ENCODE results near the gene RAC3.

DNA sequence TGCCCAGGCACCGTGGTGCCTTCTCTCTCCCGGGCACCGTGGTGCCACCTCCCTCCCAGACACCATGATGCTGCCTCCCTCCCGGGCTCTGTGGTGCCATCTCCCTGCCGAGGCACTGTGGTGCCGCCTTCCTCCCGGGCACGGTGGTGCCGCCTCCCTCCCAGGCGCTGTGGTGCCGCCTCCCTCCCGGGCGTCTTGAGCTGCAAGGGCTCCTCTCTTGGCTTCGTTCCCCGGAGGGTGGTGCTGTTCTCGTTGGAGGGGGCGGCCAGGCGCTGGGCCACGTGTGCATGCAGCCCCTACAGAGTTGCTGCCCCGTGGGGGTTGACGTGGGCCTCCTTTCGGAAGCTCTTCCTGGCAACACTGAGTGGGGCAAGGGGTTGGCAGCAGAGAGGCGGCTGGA is 17.0 kb upstream of the RAC3 start:
- TF ChIP-seq, protein P1, sequence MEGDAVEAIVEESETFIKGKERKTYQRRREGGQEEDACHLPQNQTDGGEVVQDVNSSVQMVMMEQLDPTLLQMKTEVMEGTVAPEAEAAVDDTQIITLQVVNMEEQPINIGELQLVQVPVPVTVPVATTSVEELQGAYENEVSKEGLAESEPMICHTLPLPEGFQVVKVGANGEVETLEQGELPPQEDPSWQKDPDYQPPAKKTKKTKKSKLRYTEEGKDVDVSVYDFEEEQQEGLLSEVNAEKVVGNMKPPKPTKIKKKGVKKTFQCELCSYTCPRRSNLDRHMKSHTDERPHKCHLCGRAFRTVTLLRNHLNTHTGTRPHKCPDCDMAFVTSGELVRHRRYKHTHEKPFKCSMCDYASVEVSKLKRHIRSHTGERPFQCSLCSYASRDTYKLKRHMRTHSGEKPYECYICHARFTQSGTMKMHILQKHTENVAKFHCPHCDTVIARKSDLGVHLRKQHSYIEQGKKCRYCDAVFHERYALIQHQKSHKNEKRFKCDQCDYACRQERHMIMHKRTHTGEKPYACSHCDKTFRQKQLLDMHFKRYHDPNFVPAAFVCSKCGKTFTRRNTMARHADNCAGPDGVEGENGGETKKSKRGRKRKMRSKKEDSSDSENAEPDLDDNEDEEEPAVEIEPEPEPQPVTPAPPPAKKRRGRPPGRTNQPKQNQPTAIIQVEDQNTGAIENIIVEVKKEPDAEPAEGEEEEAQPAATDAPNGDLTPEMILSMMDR (IDR thresholded peaks at IDR 0.05): no peak
- TF ChIP-seq POLR2A (IDR thresholded peaks at IDR 0.05): no peak

All from testis (tissue), 2 donors.